Stimulated activated CD8-positive, alpha-beta memory T cell treated with anti-CD3 and anti-CD28 coated beads, Interleukin-15, amount 100 ng/mL, for 48 hours (primary cell): ENCODE measurements around the gene PRSS35.
"Not testable (repeated sequence)": the region's sequence is repeated elsewhere in the genome, so short reads cannot be mapped to it uniquely, and the experiment has no call there.

Experiments used
- DNase-seq, 2 donors: peaks; one replicate each; pipeline ENCODE4 v3.0.0-alpha.2; 2020; ENCODE audit warnings: low read depth in 2 of 2

Gene PRSS35, protein sequence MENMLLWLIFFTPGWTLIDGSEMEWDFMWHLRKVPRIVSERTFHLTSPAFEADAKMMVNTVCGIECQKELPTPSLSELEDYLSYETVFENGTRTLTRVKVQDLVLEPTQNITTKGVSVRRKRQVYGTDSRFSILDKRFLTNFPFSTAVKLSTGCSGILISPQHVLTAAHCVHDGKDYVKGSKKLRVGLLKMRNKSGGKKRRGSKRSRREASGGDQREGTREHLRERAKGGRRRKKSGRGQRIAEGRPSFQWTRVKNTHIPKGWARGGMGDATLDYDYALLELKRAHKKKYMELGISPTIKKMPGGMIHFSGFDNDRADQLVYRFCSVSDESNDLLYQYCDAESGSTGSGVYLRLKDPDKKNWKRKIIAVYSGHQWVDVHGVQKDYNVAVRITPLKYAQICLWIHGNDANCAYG

DNA sequence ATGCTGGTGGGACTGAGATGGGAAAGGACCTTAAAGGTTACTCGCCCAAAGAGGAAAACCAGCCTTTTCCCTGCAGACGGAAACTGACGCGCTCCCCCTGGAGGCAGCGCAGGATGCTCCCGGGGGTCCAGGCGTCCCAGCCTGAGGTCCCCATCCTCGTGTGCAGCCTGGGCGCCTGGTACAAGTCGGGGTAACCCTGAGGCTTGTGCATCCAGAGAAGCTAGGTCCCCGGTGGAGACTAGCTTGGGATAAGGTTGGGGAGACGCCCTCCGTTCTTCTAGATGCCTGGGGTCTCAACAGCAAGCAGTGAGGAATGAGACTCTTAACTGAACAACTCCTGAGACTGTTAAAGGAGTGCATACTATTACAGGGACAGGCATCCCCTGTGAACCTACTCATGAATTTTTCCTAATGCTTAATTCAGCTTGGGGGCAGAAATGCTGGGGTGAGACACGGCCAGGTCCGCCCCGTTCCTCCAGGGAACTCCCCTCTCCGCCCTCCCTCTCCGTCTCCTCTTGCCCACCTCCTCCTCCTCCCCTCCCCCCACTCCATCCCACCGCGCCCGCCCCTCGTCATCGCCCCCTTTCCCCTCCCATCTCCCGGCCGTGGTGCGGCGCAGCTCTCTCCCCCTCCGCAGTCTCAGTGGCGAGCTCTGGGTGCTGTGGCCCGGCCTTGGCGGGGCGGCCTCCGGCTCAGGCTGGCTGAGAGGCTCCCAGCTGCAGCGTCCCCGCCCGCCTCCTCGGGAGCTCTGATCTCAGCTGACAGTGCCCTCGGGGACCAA is at the start of gene PRSS35:
TSS of gene PRSS35 (plus strand) at position 634 of the 781 bp plus-strand sequence. CDS start 10,908 bp downstream, outside the sequence.
- DNase-seq: no peak

DNA sequence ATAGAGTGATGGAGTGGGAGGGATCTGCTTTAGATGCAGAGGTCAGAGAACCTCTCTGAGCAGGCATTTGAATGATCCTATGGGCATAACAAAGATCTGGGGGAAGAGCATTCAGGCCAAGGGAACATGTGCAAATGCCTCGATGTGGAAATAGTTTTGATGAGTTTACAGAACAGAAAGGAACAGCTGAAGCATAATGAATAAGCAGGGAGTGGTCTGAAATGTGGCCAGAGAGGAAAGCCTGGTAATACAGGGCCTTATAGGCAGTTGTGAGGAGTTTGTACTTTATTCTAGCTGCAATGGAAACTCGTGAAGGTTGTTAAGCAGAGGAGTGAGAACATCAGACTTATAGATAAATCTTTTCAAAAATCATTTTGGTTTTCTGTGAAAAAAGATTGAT is 48.4 kb upstream of the PRSS35 start:
- DNase-seq: no peak

DNA sequence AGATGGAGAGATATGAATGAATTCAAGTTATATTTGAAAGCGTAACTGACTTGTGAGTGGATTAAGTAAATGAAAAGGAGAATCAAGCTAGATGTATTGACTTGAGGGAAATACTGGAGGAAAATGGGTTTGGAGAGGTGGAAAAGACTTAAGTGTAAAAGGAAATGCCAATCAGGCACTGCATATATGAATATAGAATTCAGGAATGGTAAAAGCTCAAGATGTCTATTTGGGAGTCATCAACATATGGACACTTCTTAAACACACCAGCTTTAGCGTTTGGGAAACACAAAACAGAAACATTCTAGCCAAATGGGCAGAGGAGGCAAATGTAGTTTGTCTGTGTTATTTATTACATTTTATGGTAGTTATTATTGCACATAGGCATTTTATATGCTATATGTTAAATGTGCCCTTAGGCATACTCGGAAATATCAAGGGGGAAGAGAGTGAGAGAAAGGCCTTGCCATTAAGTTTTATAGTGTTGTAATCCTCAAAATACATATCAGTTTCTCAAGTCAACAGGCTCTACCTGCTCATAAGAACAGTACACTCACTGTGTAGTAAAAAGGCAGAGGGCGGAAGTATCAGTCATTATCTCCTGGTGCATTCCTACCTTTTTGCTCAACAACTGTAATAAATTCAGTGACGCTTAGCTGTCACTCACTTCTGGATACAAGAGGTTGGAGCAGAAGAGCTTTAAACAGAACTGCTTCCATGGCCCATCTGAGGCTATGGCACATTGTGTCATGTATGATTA is 47.8 kb upstream of the PRSS35 start:
- DNase-seq: no peak

DNA sequence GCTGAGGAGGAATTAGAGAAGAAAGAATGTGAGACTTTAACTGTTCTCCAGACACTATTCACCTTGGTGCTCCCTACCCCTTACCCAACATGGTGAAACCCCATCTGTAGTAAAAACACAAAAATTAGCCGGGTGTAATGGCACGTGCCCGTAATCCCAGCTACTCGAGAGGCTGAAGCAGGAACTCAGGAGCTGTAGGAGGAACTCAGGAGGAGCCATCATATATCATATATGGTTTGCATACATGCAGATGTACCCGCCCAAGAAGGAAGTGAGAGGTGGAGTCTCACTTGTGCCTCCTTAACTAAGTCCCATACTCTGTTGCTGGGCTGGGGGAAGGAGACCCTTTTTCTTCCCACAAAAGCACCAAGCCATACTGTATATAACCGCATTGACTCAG is 46.0 kb upstream of the PRSS35 start:
- no peak for DNase-seq

DNA sequence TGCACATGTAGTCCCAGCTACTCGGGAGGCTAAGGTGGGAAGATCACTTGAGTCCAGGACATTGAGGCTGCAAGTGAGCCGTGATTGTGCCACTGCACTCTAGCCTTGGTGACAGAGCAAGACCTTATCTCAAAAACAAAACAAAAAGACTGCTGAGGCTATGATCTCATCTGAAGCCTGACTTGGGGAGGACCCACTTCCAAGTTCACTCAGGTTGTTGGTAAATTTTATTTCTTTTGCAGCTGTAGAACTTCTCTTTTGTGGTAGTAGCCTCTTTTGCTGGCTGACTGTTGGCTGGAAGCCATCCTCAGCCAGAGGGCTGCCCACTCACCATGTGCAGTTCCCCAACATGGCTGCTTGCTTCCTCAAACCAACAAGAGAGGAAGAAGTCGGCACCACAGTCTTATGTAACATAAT is 44.7 kb upstream of the PRSS35 start:
- no peak for DNase-seq

DNA sequence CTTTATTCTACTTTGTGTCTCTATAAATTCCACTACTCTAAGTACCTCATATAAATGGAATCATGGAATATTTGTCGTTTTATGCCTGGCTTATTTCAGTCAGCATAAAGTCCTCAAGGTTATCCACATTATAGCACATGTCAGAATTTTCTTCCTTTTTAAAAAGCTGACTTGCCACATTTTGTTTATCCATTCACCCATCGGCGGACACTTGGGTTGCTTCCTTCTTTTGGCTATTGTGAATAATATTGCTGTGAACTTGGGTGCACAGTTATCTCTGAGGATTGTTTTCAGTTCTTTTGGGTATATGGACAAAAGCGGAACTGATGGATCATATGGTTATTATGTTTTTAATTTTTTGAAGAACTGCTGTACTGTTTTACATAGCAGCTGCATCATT is 42.3 kb upstream of the PRSS35 start:
- no peak for DNase-seq

DNA sequence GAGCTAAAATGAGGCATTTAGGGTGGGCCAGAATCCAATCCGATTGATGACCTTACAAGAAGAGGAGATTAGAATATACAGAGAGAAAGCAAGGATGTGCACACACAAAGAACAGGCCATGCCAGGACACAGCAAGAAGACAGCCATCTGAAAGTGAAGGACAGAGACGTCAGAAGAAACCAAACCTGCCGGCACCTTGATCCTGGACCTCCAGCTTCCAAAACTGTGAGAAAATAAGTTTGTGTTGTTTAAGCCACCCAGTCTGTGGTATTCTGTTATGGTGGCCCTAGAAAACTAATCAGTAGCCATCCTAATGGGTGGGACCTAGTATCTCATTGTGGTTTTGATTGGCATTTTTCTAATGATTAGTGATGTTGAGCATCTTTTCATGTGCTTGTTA is 41.7 kb upstream of the PRSS35 start:
- DNase-seq: no peak

DNA sequence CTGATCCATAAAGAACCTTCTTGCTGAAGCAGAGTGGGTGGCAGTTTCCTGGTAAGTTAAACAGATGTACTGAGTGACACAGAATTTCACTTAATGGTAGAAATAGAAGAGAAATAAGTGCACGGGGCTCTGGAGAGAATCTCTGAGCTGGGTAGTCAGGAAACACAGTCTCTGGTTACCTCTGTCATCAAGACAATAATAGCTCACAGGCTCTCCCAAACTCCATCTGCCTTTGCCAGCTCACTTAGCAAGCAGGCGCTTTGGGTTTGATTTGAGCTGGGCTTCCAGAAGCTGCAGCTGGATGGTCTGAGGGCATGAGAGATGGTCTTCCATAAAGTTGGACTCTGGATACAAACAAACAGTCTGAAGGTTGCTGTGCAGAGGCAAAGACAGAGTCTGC is 39.6 kb upstream of the PRSS35 start:
- no peak for DNase-seq

DNA sequence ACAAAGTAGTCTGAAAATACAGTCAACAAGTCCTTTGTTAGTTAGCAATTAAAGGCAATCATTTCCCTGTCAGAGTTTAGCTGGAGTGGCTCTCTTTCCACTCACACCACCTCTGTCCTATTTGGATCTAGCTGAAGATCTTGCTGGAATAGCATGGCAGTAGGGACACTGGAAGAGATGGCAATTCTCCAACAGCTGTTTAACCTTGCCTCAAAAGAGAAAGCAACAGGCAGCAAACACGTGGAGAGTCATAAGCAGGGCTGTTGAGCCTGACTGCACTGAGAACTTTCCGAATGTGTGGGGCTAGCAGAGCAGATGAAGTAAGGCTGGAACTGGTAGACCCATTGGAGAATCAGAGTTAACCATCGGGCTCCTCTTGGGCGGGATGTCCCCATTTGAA is 38.0 kb upstream of the PRSS35 start:
- no peak for DNase-seq

DNA sequence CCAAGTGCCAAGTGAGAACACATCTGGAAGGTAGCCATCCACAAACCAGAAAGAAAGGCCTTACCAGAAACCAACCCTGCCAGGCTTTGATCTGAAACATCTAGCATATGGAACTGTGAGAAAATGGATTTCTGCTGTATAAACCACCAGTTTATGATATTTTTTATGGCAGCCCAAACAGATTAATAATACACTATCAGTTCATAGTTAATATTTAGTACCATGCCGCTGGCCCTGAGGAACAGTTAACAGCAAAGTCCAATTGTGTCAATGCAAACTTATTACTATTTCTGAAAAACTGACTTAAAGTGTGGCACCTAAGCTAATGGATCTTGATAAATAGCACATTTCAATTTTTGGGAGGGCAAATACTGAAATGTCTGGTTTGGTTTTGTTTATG is 35.4 kb upstream of the PRSS35 start:
- no peak for DNase-seq

DNA sequence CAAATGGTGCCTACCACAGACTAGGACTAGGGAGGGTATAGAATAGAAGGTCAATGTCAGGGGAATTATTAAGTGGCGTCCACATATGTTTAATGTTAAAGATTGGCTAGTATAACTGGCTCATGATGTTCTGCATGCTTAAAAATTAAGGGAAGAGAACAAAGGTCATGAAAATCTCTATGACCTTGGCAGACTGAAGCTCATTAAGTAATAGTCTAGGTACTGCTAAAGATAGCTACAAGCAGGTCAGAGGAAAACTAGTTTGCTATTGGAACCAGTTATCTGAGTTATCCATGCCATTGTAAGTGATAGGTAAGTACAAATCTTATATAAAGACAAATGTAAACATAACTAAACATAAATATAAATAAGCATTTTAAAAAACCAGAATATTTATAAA is 32.9 kb upstream of the PRSS35 start:
- DNase-seq: no peak

DNA sequence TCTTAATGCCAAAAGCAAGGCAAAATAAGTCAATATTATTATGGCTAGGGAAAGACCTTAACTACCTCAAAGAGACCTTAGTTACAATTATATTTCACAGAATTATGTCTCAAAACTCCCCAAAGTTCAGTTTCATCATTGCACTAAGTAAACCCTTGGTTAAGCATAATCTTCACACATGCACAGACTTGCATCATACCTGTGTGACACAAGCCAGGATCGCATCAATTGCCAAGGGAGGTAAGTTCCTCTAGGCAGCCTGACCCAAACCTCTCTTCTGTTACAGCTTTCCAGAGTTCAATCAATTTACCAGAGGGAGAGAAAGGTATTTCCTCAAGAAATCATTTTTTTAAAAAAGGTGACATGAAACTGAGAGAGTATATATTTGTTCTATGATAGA is 31.9 kb upstream of the PRSS35 start:
- DNase-seq: no peak

DNA sequence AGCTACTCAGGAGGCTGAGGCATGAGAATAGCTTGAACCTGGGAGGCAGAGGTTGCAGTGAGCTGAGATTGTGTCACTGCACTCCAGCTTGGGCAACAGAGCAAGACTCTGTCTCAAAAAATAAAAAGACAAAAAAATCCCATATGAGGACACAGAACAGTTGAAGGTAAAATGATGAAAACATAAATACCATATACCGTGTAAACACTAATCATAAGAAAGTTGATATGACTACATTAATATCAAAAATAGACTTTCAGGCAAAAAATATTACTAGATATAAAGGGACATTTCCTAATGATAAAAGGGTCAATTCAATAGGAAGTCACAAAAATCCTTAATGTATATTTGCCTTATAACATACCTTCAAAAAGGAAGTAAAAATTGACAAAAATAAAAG is 30.4 kb upstream of the PRSS35 start:
- DNase-seq: not testable (repeated sequence)

DNA sequence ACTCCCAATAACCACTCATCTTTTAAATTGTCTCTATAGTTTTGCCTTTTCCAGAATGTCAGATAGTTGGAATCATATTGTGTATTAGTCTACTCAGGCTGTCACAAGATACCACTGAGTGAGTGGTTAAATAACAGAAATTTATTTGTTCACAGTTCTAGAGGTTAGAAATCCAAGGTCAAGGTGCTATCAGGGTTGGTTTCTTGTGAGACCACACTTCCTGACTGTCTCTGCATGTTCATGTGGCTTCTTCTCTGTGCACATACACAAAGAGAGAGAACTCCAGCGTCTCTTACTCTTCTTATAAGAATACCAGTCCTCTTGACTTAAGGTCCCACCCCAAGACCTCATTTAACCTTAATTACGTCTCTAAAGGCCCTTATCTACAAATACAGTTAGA is 23.9 kb upstream of the PRSS35 start:
- DNase-seq: no peak

DNA sequence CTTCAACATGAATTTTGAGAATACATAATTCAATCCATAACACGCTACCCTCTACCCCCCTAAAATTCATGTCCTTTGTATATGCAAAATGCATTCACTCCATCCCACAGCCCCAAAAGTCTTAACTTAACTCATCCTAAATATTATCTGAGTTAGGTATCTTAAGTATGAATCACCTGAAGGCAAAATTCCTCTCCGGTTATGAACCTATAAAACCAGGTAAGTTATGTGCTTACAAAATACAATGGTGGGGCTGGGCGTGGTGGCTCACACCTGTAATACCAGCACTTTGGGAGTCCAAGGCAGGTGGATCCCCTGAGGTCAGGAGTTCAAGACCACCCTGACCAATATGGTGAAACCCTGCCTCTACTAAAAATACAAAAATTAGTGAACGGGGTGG is 23.5 kb upstream of the PRSS35 start:
- DNase-seq: no peak

DNA sequence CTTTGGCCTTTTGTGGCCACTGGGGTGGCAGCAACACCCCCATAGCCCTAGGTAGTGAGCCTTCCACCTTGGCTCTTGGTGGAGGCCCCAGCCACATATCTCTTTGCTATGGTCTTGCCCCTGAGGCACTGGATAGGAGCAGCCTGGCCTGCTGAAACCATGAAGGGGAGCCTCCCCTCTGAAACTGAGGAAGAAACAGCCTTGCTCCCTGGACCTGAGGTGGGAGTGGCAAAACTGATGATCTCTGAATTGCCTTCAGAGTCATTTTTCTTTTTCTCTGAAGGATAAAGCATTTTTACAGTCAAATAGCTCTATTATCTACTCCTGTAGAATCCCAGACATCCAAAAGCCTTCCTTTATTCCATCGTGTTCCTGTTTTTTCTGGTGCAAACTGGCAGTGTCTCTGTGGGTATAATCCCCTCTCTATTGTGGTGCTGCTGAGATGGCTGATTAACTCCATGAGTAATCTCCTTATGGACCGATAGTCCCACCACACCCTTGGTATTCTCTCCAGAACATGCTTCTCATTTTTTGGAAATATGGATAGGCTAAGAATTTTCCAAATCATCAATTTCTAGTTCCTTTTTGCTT is 22.0 kb upstream of the PRSS35 start:
- DNase-seq: no peak

DNA sequence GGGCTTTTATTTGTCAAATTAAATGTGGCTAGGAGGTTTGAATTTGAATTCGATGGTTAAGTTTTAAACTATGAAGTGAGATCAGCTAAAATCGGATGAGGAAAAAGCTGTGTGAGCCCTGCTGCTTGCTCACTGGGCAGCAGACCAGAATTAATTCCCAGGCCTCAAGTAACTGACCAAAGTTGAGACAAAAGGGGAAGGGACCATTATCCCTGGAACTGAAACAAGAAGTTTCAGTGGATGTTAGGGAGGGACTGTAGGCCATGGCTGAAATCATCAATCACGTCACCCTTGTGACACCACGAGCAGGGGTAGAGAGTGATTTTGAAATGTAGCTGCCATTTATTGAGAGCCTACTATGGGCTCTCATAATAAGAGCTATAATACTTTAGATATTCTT is 7.0 kb upstream of the PRSS35 start:
- DNase-seq: no peak

DNA sequence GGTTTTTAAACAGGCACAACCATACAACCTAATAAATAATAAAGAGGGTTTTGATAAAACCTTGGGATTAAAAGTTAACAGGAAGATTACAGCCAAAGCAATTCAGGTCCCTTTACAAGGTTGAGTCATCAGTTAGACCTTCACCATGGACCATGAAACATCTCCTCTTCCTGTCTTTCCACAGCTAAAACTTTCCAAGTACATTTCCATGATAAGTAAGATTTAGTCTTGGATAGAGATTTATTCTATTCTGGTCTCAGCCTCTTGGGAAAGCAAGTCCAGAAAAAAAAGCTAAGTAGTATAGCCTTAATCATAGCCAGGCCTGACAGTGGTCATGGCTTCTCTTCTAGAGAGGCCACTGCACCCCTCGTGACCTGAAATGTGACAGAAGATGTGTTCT is 2.9 kb upstream of the PRSS35 start:
- no peak for DNase-seq

DNA sequence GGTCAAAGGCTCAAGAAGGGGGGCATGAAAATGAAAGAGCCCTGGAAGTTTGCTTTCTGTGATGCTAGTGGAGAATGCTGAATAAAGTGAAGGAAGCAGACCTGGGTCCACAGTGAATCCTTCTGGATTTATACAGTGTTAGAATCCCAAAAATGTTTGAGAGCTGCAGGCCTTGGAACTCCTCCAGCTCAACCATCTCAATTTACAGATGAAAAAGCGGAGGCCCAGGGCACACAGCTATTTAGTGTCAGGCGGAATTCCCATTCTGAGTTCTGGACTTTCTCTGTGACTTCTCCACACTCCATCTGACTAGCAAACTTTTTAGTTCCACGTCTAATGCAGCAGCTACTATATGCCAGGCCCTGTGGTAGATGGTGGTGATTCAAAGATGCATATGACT is 1.5 kb upstream of the PRSS35 start:
- no peak for DNase-seq

DNA sequence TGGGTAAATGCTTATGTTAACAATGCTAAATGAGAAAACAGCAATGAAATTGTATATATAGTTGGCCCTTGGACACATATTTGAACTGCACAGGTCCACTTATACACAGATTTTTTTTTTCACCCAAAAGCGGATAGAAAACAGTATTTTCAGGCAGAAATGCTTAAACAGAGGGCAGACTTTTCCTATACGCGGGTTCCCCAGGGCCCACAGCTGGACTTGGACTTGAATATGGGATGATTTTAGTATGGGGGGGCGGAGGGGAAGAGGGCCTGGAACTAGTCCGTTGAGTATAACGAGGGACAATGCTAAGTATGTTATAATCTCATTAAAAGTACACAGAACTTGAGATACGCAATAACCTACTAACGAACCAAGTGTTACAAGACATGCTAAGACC is 1.1 kb upstream of the PRSS35 start:
- DNase-seq: no peak

DNA sequence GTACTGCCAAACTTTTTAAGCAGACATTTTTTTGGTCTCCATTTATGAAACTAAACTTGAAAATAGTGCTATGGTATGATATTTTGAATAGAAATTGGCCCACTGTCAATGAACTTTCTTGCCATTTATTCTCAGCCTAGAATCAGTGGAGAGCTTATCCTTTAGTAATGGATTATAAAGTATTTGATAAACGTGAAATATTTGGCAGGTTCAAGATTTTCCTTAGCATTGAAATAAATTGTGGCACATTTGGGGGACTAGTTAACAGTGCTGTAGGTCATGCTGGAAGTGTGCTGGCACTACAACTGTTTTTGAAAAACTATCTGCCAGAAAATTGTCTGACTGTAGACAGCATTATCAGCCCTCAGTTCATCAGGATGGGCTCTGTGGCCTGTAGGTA is 2.1 kb downstream of the PRSS35 start:
- no peak for DNase-seq

DNA sequence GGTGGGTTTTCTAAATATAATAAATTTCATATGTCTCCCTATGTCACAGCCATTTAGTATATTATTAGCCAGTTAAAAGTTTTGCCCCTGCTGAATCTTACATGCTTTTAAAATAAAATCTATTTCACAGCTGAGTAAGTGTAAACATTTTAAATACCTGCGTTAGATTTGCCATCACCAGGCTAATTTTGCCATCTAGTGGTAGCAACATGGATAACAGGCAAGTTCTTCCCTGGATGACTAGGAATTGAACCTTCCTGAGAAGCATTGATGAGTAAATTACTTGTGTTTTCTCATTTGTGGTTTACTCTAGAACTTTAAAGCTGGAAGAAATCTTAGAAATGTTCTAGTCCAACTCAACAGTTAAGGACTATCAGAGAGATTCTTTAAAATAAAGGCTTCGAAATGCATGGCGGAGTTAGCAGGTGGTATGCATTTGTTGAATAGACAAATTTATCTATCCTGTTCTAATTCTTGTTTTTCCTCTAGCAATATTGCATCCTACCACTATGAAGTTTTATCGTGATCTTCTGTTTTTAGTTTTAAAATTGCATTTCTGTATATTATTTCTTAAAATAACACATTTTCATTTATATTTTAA is 2.6 kb downstream of the PRSS35 start:
- no peak for DNase-seq
